Islet of Langerhans (tissue), 1 donor: ENCODE data around the gene LRRC53.

ENCODE experiments used
- FAIRE-seq: peaks from one replicate; lab custom pipeline; 2011; peaks lifted over from hg19 to GRCh38; lab: Jason Lieb, UNC

LRRC53 gene

GRCh38 chr1:74512170-74512915 lies at the start of gene LRRC53:
Gene LRRC53, minus strand, starts transcription at chr1:74512611. Its CDS starts 29,262 bp downstream, at chr1:74483349.
- FAIRE-seq, result no peak

- no peak for FAIRE-seq
Measured at GRCh38 chr1:74549932-74550331, 37.5 kb upstream of the LRRC53 start.

- FAIRE-seq, result no peak
Measured at GRCh38 chr1:74548961-74549750, 36.7 kb upstream of the LRRC53 start.

- no peak for FAIRE-seq
Measured at GRCh38 chr1:74545821-74546220, 33.4 kb upstream of the LRRC53 start.

GRCh38 chr1:74534241-74534640 lies 21.8 kb upstream of the LRRC53 start:
- FAIRE-seq, result no peak

- no peak for FAIRE-seq
Measured at GRCh38 chr1:74531796-74532195, 19.4 kb upstream of the LRRC53 start.

GRCh38 chr1:74530892-74531291 lies 18.5 kb upstream of the LRRC53 start:
- no peak for FAIRE-seq

GRCh38 chr1:74528123-74528522 lies 15.7 kb upstream of the LRRC53 start:
- FAIRE-seq, result no peak

GRCh38 chr1:74526708-74527107 lies 14.3 kb upstream of the LRRC53 start:
- peak; percentile 51 for FAIRE-seq

- no peak for FAIRE-seq
Measured at GRCh38 chr1:74523873-74524480, 11.6 kb upstream of the LRRC53 start.

GRCh38 chr1:74522148-74522547 lies 9.7 kb upstream of the LRRC53 start:
- FAIRE-seq, result no peak

GRCh38 chr1:74517599-74518051 lies 5.2 kb upstream of the LRRC53 start:
- no peak for FAIRE-seq

GRCh38 chr1:74513411-74514300 lies 1.2 kb upstream of the LRRC53 start:
- FAIRE-seq, result no peak

- FAIRE-seq, result no peak
Measured at GRCh38 chr1:74508449-74508848, 4.0 kb downstream of the LRRC53 start.

- FAIRE-seq, result no peak
Measured at GRCh38 chr1:74505928-74506710, 6.3 kb downstream of the LRRC53 start.

GRCh38 chr1:74504933-74505512 lies 7.4 kb downstream of the LRRC53 start:
- FAIRE-seq, result peak; percentile 49

- peak; percentile 90 for FAIRE-seq
Measured at GRCh38 chr1:74504125-74504932, 8.1 kb downstream of the LRRC53 start.

- FAIRE-seq, result no peak
Measured at GRCh38 chr1:74502858-74503257, 9.6 kb downstream of the LRRC53 start.

GRCh38 chr1:74502432-74502831 lies 10.0 kb downstream of the LRRC53 start:
- no peak for FAIRE-seq

- FAIRE-seq, result no peak
Measured at GRCh38 chr1:74498901-74499300, 13.5 kb downstream of the LRRC53 start.
